Aorta (tissue), 5 donors: ENCODE measurements around the gene EMX1. TPM values are rescaled to one million over a fixed set of nuclear protein-coding genes. Genes with fewer than 3 reads are reported as not detected.

Experiments
- ATAC-seq: fragments of 200-7000 bp; cut with Tn5 transposase; one replicate; pipeline ENCODE4 v1.9.1; 2022; ENCODE audit warnings: moderate library complexity; ENCODE audit not compliant: low FRiP score
- DNase-seq, 2 donors: peaks; one replicate each; pipeline ENCODE4 v3.0.0-alpha.2; 2020
- H3K27ac ChIP-seq, 2 donors: one replicate each; pipeline ENCODE4 v1.5.1; 2013; ENCODE audit warnings: low read length in 2 of 2, mild to moderate bottlenecking in 2 of 2, moderate library complexity in 2 of 2, control low read depth in 1 of 2, inconsistent platforms in 1 of 2, low read depth in 1 of 2
- H3K27me3 ChIP-seq, 2 donors: one replicate each; pipeline ENCODE4 v1.6.1; 2013; ENCODE audit warnings: control low read depth in 1 of 2, low read length in 1 of 2, mild to moderate bottlenecking in 1 of 2, moderate library complexity in 1 of 2; ENCODE audit not compliant: insufficient read depth in 2 of 2, control insufficient read depth in 1 of 2
- H3K36me3 ChIP-seq, 2 donors: one replicate each; pipeline ENCODE4 v1.6.1; 2013; ENCODE audit warnings: control low read depth in 1 of 2, low read length in 1 of 2, mild to moderate bottlenecking in 1 of 2; ENCODE audit not compliant: insufficient read depth in 2 of 2, control insufficient read depth in 1 of 2
- H3K4me1 ChIP-seq, 2 donors: one replicate each; pipeline ENCODE4 v1.6.1; 2013; ENCODE audit warnings: low read length in 2 of 2, control low read depth in 1 of 2, mild to moderate bottlenecking in 1 of 2, moderate library complexity in 1 of 2; ENCODE audit not compliant: insufficient read depth in 2 of 2, control insufficient read depth in 1 of 2
- H3K4me3 ChIP-seq, 2 donors: one replicate each; pipeline ENCODE4 v1.5.1; 2013; ENCODE audit warnings: low read length in 2 of 2, control low read depth in 1 of 2, mild to moderate bottlenecking in 1 of 2
- H3K9me3 ChIP-seq: one replicate; pipeline ENCODE4 v1.6.1; 2013; ENCODE audit warnings: mild to moderate bottlenecking, low read length; ENCODE audit not compliant: control insufficient read depth
- WGBS, 2 donors: extraction: QIAGEN DNeasy Blood & Tissue Kit; methylation state at CpG; one replicate each; pipeline ENCODE4 v1.1.7; 2013; 5-methylcytosine and 5-hydroxymethylcytosine counted together
- intact Hi-C, 2 donors: fragments of 100-400 bp; cut with DNase I; formaldehyde crosslinking; loops; one replicate each; pipeline versions ENCODE4 v1.14.2 to v1.15.0; 2022
- polyA plus RNA-seq, 2 donors: library from polyadenylated mRNA; stranded (reverse); fragments of 200-250 nt; gene quantifications; one replicate each; pipeline ENCODE4 v1.2.3, GENCODE V29; 2013
- total RNA-seq, 2 donors: library from RNA; stranded (reverse); fragmentation: NEBNext Ultra II Directional; extraction: Animal tissue kit (Norgen Biotek cat#: 25700); gene quantifications; one replicate each; pipeline ENCODE4 v1.2.1, GENCODE V29; 2021
- donor health status: healthy with polysubstance abuse.
- donor health status: Bipolar disorder and iron deficiency.
- donor health status: DM: no; HTN: no; CAD: no.
- donor health status: DM: no; HTN: no; CAD: no.
- donor health status: DM: yes; HTN: yes; CAD: no.

EMX1 gene
- total and polyA plus RNA-seq, 4 donors, result not detected

DNA sequence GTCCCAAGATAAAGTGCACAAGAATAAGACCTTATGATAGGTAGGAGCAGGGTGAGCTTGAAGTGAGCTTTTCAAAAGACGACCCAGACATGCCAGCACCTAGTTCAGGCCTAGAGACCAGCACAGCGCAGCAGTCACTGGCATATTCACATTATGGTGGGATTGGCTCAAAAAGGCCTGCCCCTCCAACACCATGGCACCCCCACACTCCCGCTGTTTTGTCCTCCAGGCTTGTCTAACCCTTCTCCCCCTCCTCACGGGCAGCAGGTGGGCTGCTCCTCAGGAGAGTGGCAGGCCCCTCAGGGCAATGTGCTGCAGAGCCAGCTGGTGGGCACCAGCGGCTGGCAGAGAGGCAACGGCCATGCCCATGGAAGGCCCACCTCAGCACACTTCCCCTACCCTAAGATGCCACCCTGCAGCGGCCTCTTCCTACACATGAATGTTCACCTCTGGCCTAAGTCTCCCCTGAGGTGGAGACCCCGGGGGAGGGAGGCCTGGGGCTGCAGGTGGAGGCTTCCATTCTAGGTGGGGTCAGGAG lies 25.6 kb downstream of the EMX1 start:
- no peaks in the 10 kb centered on the region for H3K9me3 ChIP-seq
- intact Hi-C loops, result no loop called here
- WGBS, 2 donors, result 97 to 98% methylated on average over 8 of the region's 8 CpGs
- ATAC-seq (no peak), DNase-seq (no peak)
- H3K27me3 ChIP-seq, result no peaks in the 10 kb centered on the region
- no peaks in the 10 kb centered on the region for H3K4me1 ChIP-seq
- H3K4me3 ChIP-seq, result no peak overlapping the region
- no peak overlapping the region for H3K27ac ChIP-seq
- H3K36me3 ChIP-seq, result no peaks in the 10 kb centered on the region

DNA sequence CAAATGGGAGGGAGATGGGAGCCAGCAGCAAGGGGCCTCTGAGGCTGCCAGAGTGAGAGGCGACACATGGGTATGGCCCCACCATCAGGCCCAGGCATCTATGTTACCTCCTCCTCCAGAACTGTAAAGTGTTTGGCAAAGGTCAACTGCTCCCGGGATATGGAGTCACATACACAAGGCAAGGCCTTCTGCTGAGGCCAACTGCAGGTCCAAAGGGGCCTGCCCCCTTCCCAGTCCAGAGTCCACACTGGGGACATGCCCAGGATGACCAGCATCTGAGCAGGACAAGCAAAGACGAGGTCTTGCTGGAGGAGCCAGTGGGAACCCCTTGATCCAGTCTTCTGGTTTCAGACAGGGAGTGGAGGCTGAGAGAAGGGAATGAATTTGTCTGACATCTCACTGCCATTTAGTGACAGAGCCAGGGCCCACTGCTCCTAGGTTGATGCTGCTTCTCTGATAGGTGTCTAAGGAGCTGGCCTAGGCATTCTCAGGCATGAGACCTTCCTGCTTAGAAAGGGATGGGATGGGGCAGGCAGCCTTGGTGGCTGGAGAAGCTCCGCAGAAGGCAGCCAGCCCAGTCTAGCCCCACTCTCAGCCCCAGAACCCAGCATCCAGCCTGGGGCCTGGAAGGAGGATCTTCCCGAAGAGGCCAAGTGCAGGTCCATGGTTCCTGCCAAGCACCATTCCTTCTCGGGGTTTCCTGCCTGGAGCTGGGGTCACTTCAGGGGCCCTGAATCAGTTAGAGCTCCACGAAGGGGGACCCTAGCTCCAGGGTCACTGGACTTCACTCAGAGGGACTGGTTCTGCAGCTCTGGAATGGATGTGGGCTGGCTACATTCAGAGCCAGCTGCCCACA lies 26.4 kb downstream of the EMX1 start:
- WGBS, 2 donors, result 87 to 94% methylated on average over 7 of the region's 7 CpGs
- no peak overlapping the region for H3K27ac ChIP-seq
- H3K9me3 ChIP-seq, result no peaks in the 10 kb centered on the region
- intact Hi-C loops, result no loop called here
- no peaks in the 10 kb centered on the region for H3K27me3 ChIP-seq
- no peak for ATAC-seq
- DNase-seq, result no peak
- no peak overlapping the region for H3K4me3 ChIP-seq
- H3K4me1 ChIP-seq, result no peaks in the 10 kb centered on the region
- H3K36me3 ChIP-seq, result no peaks in the 10 kb centered on the region

DNA sequence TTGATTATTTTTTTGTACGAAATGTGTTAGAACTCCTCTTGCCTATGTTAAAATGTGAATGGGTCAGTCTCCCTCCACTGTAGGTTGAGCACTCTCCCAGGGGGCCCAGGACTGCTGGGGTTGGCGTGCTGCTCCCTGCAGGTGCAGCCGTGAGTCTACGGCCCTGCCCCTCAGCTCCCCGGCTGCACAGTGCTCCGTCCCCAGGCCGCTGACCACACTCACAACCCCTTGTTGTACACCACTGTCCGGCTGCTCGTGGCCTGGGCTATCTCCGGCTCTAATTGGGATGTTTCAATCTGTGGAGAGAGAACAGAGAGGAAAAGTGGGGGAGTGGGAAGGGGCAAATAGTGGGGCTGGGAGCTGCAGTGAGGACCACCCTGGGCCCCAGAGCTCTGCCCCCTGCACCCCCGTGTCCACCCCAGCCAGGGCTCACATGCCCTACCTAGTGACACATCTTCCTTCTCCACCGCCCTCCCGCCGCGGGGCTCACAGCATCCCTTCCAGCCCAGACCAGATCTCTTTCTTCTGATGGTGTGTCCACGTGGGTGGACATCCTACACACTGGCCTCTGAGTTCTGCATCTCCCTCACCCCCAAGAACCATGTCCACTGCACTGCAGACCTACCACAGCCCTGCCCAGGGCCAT lies 27.6 kb downstream of the EMX1 start:
- Histone ChIP-seq H3K27ac (no peak overlapping the region), H3K4me1 (no peaks in the 10 kb centered on the region), H3K9me3 (no peaks in the 10 kb centered on the region), H3K36me3 (no peaks in the 10 kb centered on the region), H3K4me3 (no peak overlapping the region), H3K27me3 (no peaks in the 10 kb centered on the region)
- ATAC-seq, result no peak
- intact Hi-C loops, result no loop called here
- whole genome bisulfite sequencing, 2 donors, result 93 to 95% methylated on average over 16 of the region's 16 CpGs
- no peak for DNase-seq

DNA sequence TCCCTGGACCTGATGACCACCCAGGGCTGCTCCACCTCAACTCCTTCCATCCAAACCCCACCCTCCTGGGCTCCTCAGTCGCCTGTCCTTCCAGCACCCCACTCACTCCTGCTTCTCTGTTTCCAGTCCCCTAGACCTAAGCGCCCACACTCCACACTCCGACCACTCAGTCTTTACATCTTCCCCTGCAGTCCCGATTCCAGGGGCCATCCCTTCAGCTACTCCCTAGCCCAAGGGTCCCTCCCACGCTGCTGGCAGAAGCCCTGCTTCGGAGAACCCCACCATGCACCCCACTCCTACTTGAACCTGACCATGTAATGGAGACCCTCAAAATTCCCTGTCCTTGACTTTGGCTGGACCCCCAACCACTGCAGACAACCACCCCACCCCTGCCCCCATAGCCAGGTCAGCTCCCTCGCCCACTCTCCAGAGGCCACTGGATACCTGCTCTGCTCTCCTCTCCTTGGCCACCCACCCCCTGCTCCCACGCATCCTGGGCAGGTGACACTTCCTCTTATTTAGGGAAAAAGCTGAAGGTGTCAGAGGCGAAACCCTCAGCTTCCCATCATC lies 28.2 kb downstream of the EMX1 start:
- no peaks in the 10 kb centered on the region for H3K4me1 ChIP-seq
- no peaks in the 10 kb centered on the region for H3K27me3 ChIP-seq
- H3K36me3 ChIP-seq, result no peaks in the 10 kb centered on the region
- DNase-seq, result no peak
- no peaks in the 10 kb centered on the region for H3K9me3 ChIP-seq
- H3K4me3 ChIP-seq, result no peak overlapping the region
- no peak overlapping the region for H3K27ac ChIP-seq
- 93 to 95% methylated on average over 9 of the region's 9 CpGs for WGBS, 2 donors
- intact Hi-C loops, result no loop called here
- ATAC-seq, result no peak

DNA sequence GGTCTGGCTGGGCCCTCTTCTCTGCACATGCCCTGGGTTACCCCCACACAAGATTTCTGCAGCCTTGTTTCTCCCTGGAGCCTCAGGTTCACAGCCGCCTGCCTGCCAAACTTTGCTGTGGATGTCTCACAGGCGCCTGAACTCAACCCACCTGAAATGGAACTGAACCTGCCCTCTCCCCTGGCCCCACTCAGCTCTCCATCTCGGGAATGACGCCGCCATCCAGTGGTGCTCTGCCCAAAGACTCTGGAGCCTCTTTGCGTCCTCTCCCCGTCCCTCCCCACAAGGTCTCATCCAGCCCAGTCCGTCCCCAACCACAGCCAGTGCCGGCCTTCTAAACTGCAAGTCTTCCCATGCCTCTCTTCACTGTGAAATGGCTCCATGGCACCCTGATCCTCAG lies 29.1 kb downstream of the EMX1 start:
- Histone ChIP-seq H3K36me3 (no peaks in the 10 kb centered on the region), H3K27ac (no peak overlapping the region), H3K4me1 (no peaks in the 10 kb centered on the region), H3K9me3 (no peaks in the 10 kb centered on the region), H3K4me3 (no peak overlapping the region), H3K27me3 (no peaks in the 10 kb centered on the region)
- intact Hi-C loops, result no loop called here
- no peak for DNase-seq
- 94 to 95% methylated on average over 9 of the region's 9 CpGs for whole genome bisulfite sequencing, 2 donors
- ATAC-seq, result no peak

DNA sequence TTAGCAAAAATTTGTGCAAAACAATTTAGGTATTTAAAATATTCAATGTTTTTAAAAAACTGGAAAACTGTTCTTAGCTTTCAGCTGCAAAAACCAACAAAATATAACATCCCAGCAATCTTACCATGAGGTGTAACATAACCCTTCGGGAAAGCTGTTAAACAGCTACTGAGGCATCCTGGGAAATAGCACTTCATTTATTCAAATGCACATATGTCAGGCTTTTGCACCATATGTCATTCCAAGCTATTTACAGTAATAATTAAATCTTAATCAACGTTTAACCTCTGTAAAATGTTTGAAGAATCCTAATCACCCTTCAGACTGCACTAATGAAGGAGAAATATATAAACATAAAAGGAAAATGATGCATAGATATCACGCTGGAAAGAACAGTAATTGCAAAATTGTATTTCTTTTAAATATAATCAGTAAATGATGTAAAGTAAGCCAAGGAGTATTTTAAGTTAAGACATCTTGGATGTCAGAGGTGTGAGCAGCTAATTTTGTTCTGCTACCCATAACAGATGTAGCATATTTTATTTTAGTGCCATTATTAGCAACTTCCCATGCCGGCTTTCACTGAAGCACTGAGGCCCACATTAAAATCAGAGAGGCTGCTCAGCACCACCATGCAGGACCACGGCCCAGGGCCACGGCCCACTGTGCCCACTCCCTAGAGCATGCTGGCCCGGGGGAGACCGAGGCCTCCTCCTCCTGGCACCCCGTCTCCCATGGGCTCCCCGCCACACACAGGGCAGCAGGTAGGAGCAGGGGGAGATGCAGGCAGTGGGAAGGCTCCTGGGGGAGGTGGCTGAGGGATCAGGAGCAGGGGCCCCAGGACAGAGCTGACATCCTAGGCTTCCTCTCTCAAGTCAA lies 30.9 kb downstream of the EMX1 start:
- ATAC-seq, result no peak
- Histone ChIP-seq H3K27me3 (no peaks in the 10 kb centered on the region), H3K9me3 (no peaks in the 10 kb centered on the region), H3K4me1 (no peaks in the 10 kb centered on the region), H3K27ac (no peak overlapping the region), H3K36me3 (no peaks in the 10 kb centered on the region), H3K4me3 (no peak overlapping the region)
- intact Hi-C loops, result no loop called here
- 90 to 94% methylated on average over 10 of the region's 10 CpGs for WGBS, 2 donors
- no peak for DNase-seq

DNA sequence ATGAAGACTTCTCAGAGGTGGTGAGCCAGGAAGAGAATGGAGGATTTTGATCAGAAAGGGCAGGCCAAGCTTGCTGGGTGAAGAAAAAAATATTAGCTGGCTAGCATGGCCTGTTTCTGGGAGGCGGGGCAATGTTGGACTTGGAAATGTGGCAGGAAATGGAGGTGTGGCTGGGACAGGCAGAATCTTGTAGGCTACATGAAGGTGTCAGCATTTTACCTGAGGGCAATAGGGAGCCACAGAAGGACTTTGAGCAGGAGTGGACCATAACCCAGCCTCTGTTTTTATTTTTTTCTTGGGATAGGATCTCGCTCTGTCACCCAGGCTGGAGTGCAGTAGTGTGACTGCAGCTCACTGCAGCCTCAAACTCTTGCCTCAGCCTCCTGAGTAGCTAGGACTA lies 31.7 kb downstream of the EMX1 start:
- no peak overlapping the region for H3K27ac ChIP-seq
- H3K4me3 ChIP-seq, result no peak overlapping the region
- ATAC-seq (no peak), DNase-seq (no peak)
- no peaks in the 10 kb centered on the region for H3K9me3 ChIP-seq
- intact Hi-C loops, result no loop called here
- no peaks in the 10 kb centered on the region for H3K36me3 ChIP-seq
- no peaks in the 10 kb centered on the region for H3K4me1 ChIP-seq
- 94 to 97% methylated on average over 2 of the region's 2 CpGs for WGBS, 2 donors
- H3K27me3 ChIP-seq, result no peaks in the 10 kb centered on the region

DNA sequence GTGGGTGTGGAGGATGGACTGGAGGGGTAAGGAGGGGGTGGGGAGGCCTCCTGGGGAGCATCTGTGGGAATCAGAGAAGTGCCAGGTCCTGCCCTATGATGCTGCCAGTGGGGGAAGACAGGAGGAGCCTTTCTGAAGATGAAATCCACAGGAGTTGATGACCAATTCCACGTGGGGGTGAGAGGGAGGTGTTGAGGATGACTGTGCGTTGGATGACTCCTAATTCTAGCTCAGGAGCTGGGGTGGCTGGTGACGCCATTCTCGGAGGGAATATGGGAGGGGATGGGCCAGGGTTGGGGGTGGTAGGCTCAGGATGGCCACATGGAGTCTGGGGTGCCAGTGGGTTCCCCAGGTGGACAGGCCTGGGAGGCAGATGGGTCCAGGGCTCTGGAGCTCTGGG lies 32.3 kb downstream of the EMX1 start:
- no peak overlapping the region for H3K4me3 ChIP-seq
- ATAC-seq (no peak), DNase-seq (no peak)
- H3K27ac ChIP-seq, result no peak overlapping the region
- no peaks in the 10 kb centered on the region for H3K27me3 ChIP-seq
- intact Hi-C loops, result no loop called here
- H3K36me3 ChIP-seq, result no peaks in the 10 kb centered on the region
- H3K4me1 ChIP-seq, result no peaks in the 10 kb centered on the region
- H3K9me3 ChIP-seq, result no peaks in the 10 kb centered on the region
- WGBS, 2 donors, result 88 to 91% methylated on average over 4 of the region's 4 CpGs
